Measurements from ENCODE around the gene RGP1. TPM values are rescaled to one million over a fixed set of nuclear protein-coding genes. Genes with fewer than 3 reads are reported as not detected.

RGP1 gene
- total and polyA plus RNA-seq, 9 of the 15 experiments (the other 6 are each of a cell fraction or from before 2014, with no cell fraction given), result 0.42 to 13.8 (median 6.7) TPM

- CTCF ChIA-PET (ENCODE audit: low intra/inter-chr PET ratio), result no interaction called here
- FAIRE-seq (no peak), ATAC-seq (no peak), DNase-seq (ENCODE audit: extremely low read depth in 1 of 4, low spot score in 3 of 4) (no peak)
- Histone ChIP-seq H3K79me2 (ENCODE audit: control insufficient read depth, insufficient read depth, low read length) (no peaks in the 10 kb centered on the region), H3K9me3 (replicated peaks; ENCODE audit: control insufficient read depth, insufficient read depth, low read depth, low read length) (no peaks in the 10 kb centered on the region), H3K9me1 (ENCODE audit: control insufficient read depth, insufficient read depth, low read length) (no peaks in the 10 kb centered on the region), H3K27ac (ENCODE audit: extremely low read depth, low read depth, low read length) (no peak overlapping the region), H3K36me3 (ENCODE audit: control insufficient read depth, insufficient read depth, low read length) (peaks cover 99% of the 10 kb centered on the region), H3K4me1 (replicated peaks in 1 of 2; ENCODE audit: control insufficient read depth in 2 of 2, insufficient read depth in 2 of 2, low read length in 2 of 2) (peaks cover 0 to 2% of the 10 kb centered on the region in 2 experiments; a peak in 2 of 5 replicates), H2AFZ (ENCODE audit: low read depth, low read length) (no peak overlapping the region), H3K4me2 (ENCODE audit: insufficient read depth, low read length) (no peak overlapping the region), H3K9ac (ENCODE audit: insufficient read depth in 1 of 2, low read depth in 2 of 2, low read length in 2 of 2) (no peak overlapping the region), H3K4me3 (no peak overlapping the region), H3K27me3 (ENCODE audit: control insufficient read depth in 2 of 2, insufficient read depth in 2 of 2, low read length in 2 of 2) (no peaks in the 10 kb centered on the region), H4K20me1 (replicated peaks; ENCODE audit: control insufficient read depth, insufficient read depth, low read length) (no peaks in the 10 kb centered on the region)
- in situ Hi-C loops (cut with MboI), result no loop called here
- intact Hi-C loops (cut with micrococcal nuclease), result no loop called here
- POLR2A ChIA-PET, result interaction anchor here (0.6 to 2.8 kb wide), 3 partner anchors 8 to 213 kb away, joined by 3 to 18 read pairs (median 4); no protein-coding TSS in a partner anchor
- no peak for TF ChIP-seq TARDBP (IDR thresholded peaks at IDR 0.05)
- TF ChIP-seq POLR2G (IDR thresholded peaks at IDR 0.05; ENCODE audit: low read depth, low read length), result peak; percentile 44; the same call in 1 of the 2 replicates
- no peak for TF ChIP-seq WHSC1 (IDR thresholded peaks at IDR 0.05; ENCODE audit: low read length)
- TF ChIP-seq RBFOX2 (IDR thresholded peaks at IDR 0.05; ENCODE audit: low read depth, low read length), result peak; percentile 34; the same call in 1 of the 2 replicates
- no peak for TF ChIP-seq MCM2 (IDR thresholded peaks at IDR 0.05; ENCODE audit: low read depth)
- no peak for TF ChIP-seq FIP1L1 (IDR thresholded peaks at IDR 0.05; ENCODE audit: low read depth, low read length, poor library complexity, severe bottlenecking)
- TF ChIP-seq FOXK2 (conservative IDR thresholded peaks at IDR 0.05 in 1 of 2, IDR thresholded peaks at IDR 0.05 in 1 of 2; ENCODE audit: low read depth in 2 of 2), result no peak
- TF ChIP-seq PRDM10 (IDR thresholded peaks at IDR 0.05; ENCODE audit: partially characterized antibody), result no peak
- no peak for TF ChIP-seq ZNF217 (CRISPR knock-in tag; IDR thresholded peaks at IDR 0.05)
- no peak for TF ChIP-seq ZNF184 (CRISPR knock-in tag; IDR thresholded peaks at IDR 0.05)
- BruUV-seq (replicated peaks), result no TSS peak
- WGBS (ENCODE audit: insufficient coverage, low coverage, missing lambda C conversion rate), result 87% methylated on average over 13 of the region's 15 CpGs
These were observed 30.2 kb upstream of the RGP1 start for GRCh38 chr9:35718721-35719511.
